HepG2 (cell line): Measurements from ENCODE around the gene INKA1. TPM values are rescaled to one million over a fixed set of nuclear protein-coding genes. Genes with fewer than 3 reads are reported as not detected.

Experiments
- FOSL1 ChIP-seq: sonication (generic); formaldehyde crosslinking; IDR thresholded peaks from 2 replicates; pipeline ENCODE4 v1.9.0; 2021; ENCODE audit warnings: missing genetic modification reagents, borderline replicate concordance
- IRX3 ChIP-seq: sonication (generic); formaldehyde crosslinking; IDR thresholded peaks from 2 replicates; pipeline ENCODE4 v1.8.1; 2023; ENCODE audit warnings: mild to moderate bottlenecking, low read depth, missing genetic modification reagents, borderline replicate concordance
- JDP2 ChIP-seq: sonication (generic); formaldehyde crosslinking; IDR thresholded peaks from 2 replicates; pipeline ENCODE4 v1.8.1; 2022; ENCODE audit warnings: missing genetic modification reagents, borderline replicate concordance
- MTF1 ChIP-seq: sonication (generic); formaldehyde crosslinking; IDR thresholded peaks from 2 replicates; pipeline ENCODE4 v1.5.0; 2020; ENCODE audit warnings: missing genetic modification reagents
- MXD3 ChIP-seq: IDR thresholded peaks from 2 replicates; pipeline ENCODE4 v1.6.1; 2016; ENCODE audit warnings: mild to moderate bottlenecking, missing biosample characterization, missing genetic modification reagents
- NFATC3 ChIP-seq: sonication (generic); formaldehyde crosslinking; IDR thresholded peaks from 2 replicates; pipeline ENCODE4 v1.5.1; 2020; ENCODE audit warnings: mild to moderate bottlenecking, missing genetic modification reagents
- PHF8 ChIP-seq: sonication (generic); formaldehyde crosslinking; IDR thresholded peaks from 2 replicates; pipeline ENCODE4 v1.5.0; 2020; ENCODE audit warnings: missing genetic modification reagents
- TAF1 ChIP-seq: sonication (generic); formaldehyde crosslinking; IDR thresholded peaks from 2 replicates; pipeline ENCODE4 v1.4.0; 2020; ENCODE audit warnings: missing genetic modification reagents
- ZNF20 ChIP-seq: sonication (generic); formaldehyde crosslinking; IDR thresholded peaks from 2 replicates; pipeline ENCODE4 v1.4.0; 2020; ENCODE audit warnings: mild to moderate bottlenecking, moderate library complexity, missing genetic modification reagents
- ZNF574 ChIP-seq: sonication (generic); formaldehyde crosslinking; IDR thresholded peaks from 2 replicates; pipeline ENCODE4 v1.4.0; 2020; ENCODE audit warnings: missing genetic modification reagents
- ZNF576 ChIP-seq: sonication (generic); formaldehyde crosslinking; IDR thresholded peaks from 2 replicates; pipeline ENCODE4 v1.4.0; 2020; ENCODE audit warnings: mild to moderate bottlenecking, missing genetic modification reagents
- ZNF776 ChIP-seq: sonication (generic); formaldehyde crosslinking; IDR thresholded peaks from 2 replicates; pipeline ENCODE4 v1.4.0; 2020; ENCODE audit warnings: mild to moderate bottlenecking, missing genetic modification reagents
- ZNF781 ChIP-seq: sonication (generic); formaldehyde crosslinking; IDR thresholded peaks from 2 replicates; pipeline ENCODE4 v1.5.1; 2020; ENCODE audit warnings: borderline replicate concordance, mild to moderate bottlenecking, missing genetic modification reagents; ENCODE audit errors: not compliant biosample characterization
- ZSCAN20 ChIP-seq: sonication (generic); formaldehyde crosslinking; IDR thresholded peaks from 2 replicates; pipeline ENCODE4 v1.4.0; 2020; ENCODE audit warnings: missing genetic modification reagents, mild to moderate bottlenecking, borderline replicate concordance
- polyA plus RNA-seq, 8 experiments: library from polyadenylated mRNA; depleted of rRNA in 3 of 8; stranded (reverse) in 7 of 8; unstranded in 1 of 8; fragments of >200 nt; fragmentation: Illumina TruSeq in 4 of 8; extraction: Trizol in 4 of 8; gene quantifications; 2 replicates each; pipeline versions ENCODE4 v1.2.1 to v1.2.3, GENCODE V29; 2011 to 2016; ENCODE audit warnings: low read depth in 4 of 8, missing spikeins in 1 of 8, mixed read lengths in 1 of 8; ENCODE audit not compliant: insufficient read depth in 1 of 8
- total RNA-seq, 5 experiments: library from RNA; depleted of rRNA; stranded (reverse); fragments of >200 nt; fragmentation: Illumina TruSeq; extraction: Trizol; gene quantifications; 2 replicates each; pipeline ENCODE4 v1.2.3, GENCODE V29; 2016; ENCODE audit warnings: low read depth in 1 of 5
- TF ChIP-seq, protein P1 (sequence below): sonication (generic); formaldehyde crosslinking; IDR thresholded peaks from 2 replicates; pipeline ENCODE4 v1.4.0; 2020; ENCODE audit warnings: missing genetic modification reagents, borderline replicate concordance
- TF ChIP-seq, protein P2 (sequence below): sonication (generic); formaldehyde crosslinking; IDR thresholded peaks from 2 replicates; pipeline ENCODE4 v1.4.0; 2020; ENCODE audit warnings: missing genetic modification reagents

INKA1 gene
- total and polyA plus RNA-seq, 2 of the 13 experiments (the other 11 are each of a cell fraction or from before 2014, with no cell fraction given): 0.22 to 0.41 TPM

DNA sequence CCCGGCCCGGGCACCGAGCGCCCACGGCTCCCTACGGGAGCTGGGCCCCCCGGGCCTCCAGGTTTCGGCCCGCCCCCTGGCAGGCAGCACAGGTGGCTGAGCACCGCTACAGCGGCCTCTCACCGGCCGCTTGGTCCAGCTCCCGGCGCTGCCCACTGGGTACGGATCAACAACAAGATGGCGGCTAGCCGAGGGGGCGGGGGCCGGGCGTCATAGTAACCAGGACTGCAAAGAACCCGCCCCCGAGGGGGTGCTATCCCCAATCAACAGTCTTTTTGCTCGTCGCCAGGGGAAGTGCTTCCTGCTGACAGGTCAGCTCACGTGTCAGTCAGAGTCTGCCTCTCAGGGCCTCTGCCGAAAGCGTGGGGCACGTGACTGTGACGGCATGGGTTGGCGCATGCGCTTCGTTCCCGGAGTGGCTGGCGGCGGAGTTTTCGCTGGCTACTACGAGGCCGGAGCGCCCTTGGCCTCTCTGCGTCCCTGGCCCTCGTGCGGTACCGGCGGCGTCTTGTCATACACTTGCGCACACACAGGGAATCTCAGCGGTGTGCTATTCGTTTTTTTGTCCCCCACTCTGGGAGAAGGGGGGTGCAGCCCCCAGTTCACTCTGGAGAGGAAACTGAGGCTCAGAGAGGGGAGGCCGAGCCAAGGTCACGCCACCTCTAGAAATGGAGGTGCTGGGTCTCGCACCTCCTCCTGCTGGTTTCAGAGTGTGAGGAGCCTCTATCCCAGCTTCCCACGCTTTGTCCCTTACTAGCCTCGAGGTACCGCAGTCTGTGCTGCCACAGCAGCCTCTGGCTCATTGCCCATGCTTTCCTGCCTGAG lies 16.5 kb upstream of the INKA1 start, which contains the start of gene IP6K1 (continued):
- TF ChIP-seq IRX3 (CRISPR knock-in tag) (no peak), JDP2 (CRISPR knock-in tag) (no peak), ZSCAN20 (CRISPR knock-in tag) (peak; percentile 89), ZNF781 (CRISPR knock-in tag) (no peak), ZNF576 (CRISPR knock-in tag) (0 out of 2 replicates have a peak, but pooled peaks have one; percentile 39), ZNF776 (CRISPR knock-in tag) (peak; percentile 63; the same call in 1 of the 2 replicates), TAF1 (CRISPR knock-in tag) (peak; percentile 87), NFATC3 (CRISPR knock-in tag) (no peak), MTF1 (CRISPR knock-in tag) (no peak), FOSL1 (CRISPR knock-in tag) (no peak), ZNF574 (peak; percentile 59; the same call in 1 of the 2 replicates), MXD3 (CRISPR knock-in tag) (peak; percentile 31), PHF8 (CRISPR knock-in tag) (peak; percentile 90), ZNF20 (no peak)
- TF ChIP-seq, protein P1, sequence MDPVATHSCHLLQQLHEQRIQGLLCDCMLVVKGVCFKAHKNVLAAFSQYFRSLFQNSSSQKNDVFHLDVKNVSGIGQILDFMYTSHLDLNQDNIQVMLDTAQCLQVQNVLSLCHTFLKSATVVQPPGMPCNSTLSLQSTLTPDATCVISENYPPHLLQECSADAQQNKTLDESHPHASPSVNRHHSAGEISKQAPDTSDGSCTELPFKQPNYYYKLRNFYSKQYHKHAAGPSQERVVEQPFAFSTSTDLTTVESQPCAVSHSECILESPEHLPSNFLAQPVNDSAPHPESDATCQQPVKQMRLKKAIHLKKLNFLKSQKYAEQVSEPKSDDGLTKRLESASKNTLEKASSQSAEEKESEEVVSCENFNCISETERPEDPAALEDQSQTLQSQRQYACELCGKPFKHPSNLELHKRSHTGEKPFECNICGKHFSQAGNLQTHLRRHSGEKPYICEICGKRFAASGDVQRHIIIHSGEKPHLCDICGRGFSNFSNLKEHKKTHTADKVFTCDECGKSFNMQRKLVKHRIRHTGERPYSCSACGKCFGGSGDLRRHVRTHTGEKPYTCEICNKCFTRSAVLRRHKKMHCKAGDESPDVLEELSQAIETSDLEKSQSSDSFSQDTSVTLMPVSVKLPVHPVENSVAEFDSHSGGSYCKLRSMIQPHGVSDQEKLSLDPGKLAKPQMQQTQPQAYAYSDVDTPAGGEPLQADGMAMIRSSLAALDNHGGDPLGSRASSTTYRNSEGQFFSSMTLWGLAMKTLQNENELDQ: peak; percentile 32; the same call in 1 of the 2 replicates
- TF ChIP-seq, protein P2, sequence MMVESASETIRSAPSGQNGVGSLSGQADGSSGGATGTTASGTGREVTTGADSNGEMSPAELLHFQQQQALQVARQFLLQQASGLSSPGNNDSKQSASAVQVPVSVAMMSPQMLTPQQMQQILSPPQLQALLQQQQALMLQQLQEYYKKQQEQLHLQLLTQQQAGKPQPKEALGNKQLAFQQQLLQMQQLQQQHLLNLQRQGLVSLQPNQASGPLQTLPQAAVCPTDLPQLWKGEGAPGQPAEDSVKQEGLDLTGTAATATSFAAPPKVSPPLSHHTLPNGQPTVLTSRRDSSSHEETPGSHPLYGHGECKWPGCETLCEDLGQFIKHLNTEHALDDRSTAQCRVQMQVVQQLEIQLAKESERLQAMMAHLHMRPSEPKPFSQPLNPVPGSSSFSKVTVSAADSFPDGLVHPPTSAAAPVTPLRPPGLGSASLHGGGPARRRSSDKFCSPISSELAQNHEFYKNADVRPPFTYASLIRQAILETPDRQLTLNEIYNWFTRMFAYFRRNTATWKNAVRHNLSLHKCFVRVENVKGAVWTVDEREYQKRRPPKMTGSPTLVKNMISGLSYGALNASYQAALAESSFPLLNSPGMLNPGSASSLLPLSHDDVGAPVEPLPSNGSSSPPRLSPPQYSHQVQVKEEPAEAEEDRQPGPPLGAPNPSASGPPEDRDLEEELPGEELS (CRISPR knock-in tag): no peak
